ENCODE data around the gene SEC22A. TPM values are rescaled to one million over a fixed set of nuclear protein-coding genes. Genes with fewer than 3 reads are reported as not detected.

SEC22A gene
- total RNA-seq, 5 donors from 2014 or later (not counting 1 experiment from before 2014, with no cell fraction given), result 14.4 to 22.5 (median 18.7) TPM

DNA sequence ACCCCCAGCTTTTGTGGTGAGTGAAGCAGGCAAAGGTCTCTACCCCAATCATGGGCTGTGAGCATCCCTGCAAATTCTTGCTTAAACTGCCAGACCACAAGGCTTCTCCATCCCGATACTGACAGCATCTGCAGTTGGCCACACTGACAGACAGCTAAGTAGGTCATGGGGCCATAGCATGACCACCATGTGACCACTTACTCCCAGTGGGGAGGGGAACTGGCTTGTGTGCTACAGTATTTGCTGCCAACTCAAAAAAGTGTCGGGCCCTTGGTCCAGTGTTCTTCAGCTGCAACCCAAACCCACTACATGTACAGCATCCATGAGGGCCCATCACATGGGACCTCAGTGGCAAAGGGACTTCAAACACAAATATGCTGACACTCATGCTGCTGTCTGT, 103.4 kb downstream of the SEC22A start:
- no peaks in the 10 kb centered on the region for H3K36me3 Mint-ChIP-seq
- peaks cover 0 to 34% of the 10 kb centered on the region in 2 experiments for H3K27me3 ChIP-seq (replicated peaks in 1 of 2; ENCODE audit: control insufficient read depth in 2 of 2, extremely low read depth in 1 of 2, insufficient read depth in 2 of 2, low read length in 1 of 2)
- H3K27me3 Mint-ChIP-seq, result peaks cover 8 to 12% of the 10 kb centered on the region in 2 donors
- no peak overlapping the region for H3K27ac ChIP-seq (ENCODE audit: low read length)
- no peaks in the 10 kb centered on the region for H3K4me1 ChIP-seq (ENCODE audit: control insufficient read depth in 1 of 2, extremely low read depth in 1 of 2, insufficient read depth in 2 of 2, low read length in 2 of 2)
- H3K9me3 ChIP-seq, result no peaks in the 10 kb centered on the region
- no peaks in the 10 kb centered on the region for H3K4me1 Mint-ChIP-seq
- no peaks in the 10 kb centered on the region for H3K36me3 ChIP-seq (ENCODE audit: control insufficient read depth in 2 of 2, extremely low read depth in 1 of 2, insufficient read depth in 1 of 2, low read length in 1 of 2)
- DNase-seq, result no peak
- CTCF ChIA-PET, result no interaction called here
- no peak overlapping the region for H3K27ac Mint-ChIP-seq
- no CpG with 5 or more reads among the region's 2 CpGs for WGBS (ENCODE audit: insufficient coverage)
- H3K4me3 ChIP-seq (ENCODE audit: control insufficient read depth in 1 of 2, extremely low read depth in 1 of 2, low read length in 1 of 2), result no peak overlapping the region
- no peaks in the 10 kb centered on the region for H3K9me3 Mint-ChIP-seq
- no peak for ATAC-seq (replicated peaks in 1 of 4)
- H3K4me3 Mint-ChIP-seq, result no peak overlapping the region
- POLR2A ChIA-PET, result no interaction called here

GRCh38 chr3:123307064-123307463, 105.3 kb downstream of the SEC22A start:
- Mint-ChIP-seq H3K4me1 (no peaks in the 10 kb centered on the region), H3K4me3 (no peak overlapping the region), H3K27me3 (peaks cover 8 to 12% of the 10 kb centered on the region in 2 donors), H3K27ac (no peak overlapping the region), H3K36me3 (no peaks in the 10 kb centered on the region), H3K9me3 (no peaks in the 10 kb centered on the region)
- no peaks in the 10 kb centered on the region for H3K36me3 ChIP-seq (ENCODE audit: control insufficient read depth in 2 of 2, extremely low read depth in 1 of 2, insufficient read depth in 1 of 2, low read length in 1 of 2)
- POLR2A ChIA-PET, result interaction anchor here in 1 of 2 donors (0.5 kb wide), 1 partner anchor 71 kb away, joined by 6 read pairs; no protein-coding TSS in a partner anchor
- no peak overlapping the region for H3K27ac ChIP-seq (ENCODE audit: low read length)
- ATAC-seq (replicated peaks in 1 of 4) (no peak), DNase-seq (no peak)
- no peaks in the 10 kb centered on the region for H3K9me3 ChIP-seq
- CTCF ChIA-PET, result no interaction called here
- H3K27me3 ChIP-seq (replicated peaks in 1 of 2; ENCODE audit: control insufficient read depth in 2 of 2, extremely low read depth in 1 of 2, insufficient read depth in 2 of 2, low read length in 1 of 2), result peaks cover 0 to 29% of the 10 kb centered on the region in 2 experiments
- no peak overlapping the region for H3K4me3 ChIP-seq (ENCODE audit: control insufficient read depth in 1 of 2, extremely low read depth in 1 of 2, low read length in 1 of 2)
- no peaks in the 10 kb centered on the region for H3K4me1 ChIP-seq (ENCODE audit: control insufficient read depth in 1 of 2, extremely low read depth in 1 of 2, insufficient read depth in 2 of 2, low read length in 2 of 2)
- WGBS (ENCODE audit: insufficient coverage), result no CpG with 5 or more reads among the region's 5 CpGs

- Mint-ChIP-seq H3K27me3 (peaks cover 8 to 9% of the 10 kb centered on the region in 2 donors), H3K9me3 (no peaks in the 10 kb centered on the region), H3K36me3 (no peaks in the 10 kb centered on the region), H3K4me1 (no peaks in the 10 kb centered on the region), H3K4me3 (no peak overlapping the region), H3K27ac (no peak overlapping the region)
- no peak for ATAC-seq (replicated peaks in 1 of 4)
- CTCF ChIA-PET, result no interaction called here
- Histone ChIP-seq H3K4me3 (ENCODE audit: control insufficient read depth in 1 of 2, extremely low read depth in 1 of 2, low read length in 1 of 2) (no peak overlapping the region), H3K9me3 (no peaks in the 10 kb centered on the region), H3K27ac (ENCODE audit: low read length) (no peak overlapping the region), H3K36me3 (ENCODE audit: control insufficient read depth in 2 of 2, extremely low read depth in 1 of 2, insufficient read depth in 1 of 2, low read length in 1 of 2) (no peaks in the 10 kb centered on the region), H3K4me1 (ENCODE audit: control insufficient read depth in 1 of 2, extremely low read depth in 1 of 2, insufficient read depth in 2 of 2, low read length in 2 of 2) (no peaks in the 10 kb centered on the region), H3K27me3 (replicated peaks in 1 of 2; ENCODE audit: control insufficient read depth in 2 of 2, extremely low read depth in 1 of 2, insufficient read depth in 2 of 2, low read length in 1 of 2) (peaks cover 0 to 18% of the 10 kb centered on the region in 2 experiments)
- DNase-seq, result no peak
- WGBS (ENCODE audit: insufficient coverage), result 90% methylated on average over 8 of the region's 8 CpGs
- POLR2A ChIA-PET, result no interaction called here
Measured at GRCh38 chr3:123310186-123310585, 108.4 kb downstream of the SEC22A start.

DNA sequence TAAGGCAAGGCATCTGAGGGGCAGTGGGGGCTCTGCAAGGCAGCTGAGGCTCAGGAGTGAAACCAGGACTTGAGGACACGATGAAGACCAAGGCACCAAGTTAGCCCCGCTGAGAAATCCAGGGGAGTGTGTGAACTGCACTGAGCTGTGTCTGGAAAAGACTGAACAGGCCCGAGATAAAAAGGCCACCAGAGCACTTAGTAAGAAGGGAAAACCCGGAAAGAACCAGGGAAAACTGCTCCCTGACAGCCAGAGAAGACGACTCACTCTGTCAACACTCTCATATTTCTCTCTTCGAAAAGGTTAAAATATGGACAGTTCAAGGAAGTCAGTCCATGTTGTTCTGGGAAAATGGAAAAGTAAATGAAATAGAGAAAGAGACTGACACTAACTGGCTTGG, 109.0 kb downstream of the SEC22A start:
- no peak for DNase-seq
- H3K36me3 ChIP-seq (ENCODE audit: control insufficient read depth in 2 of 2, extremely low read depth in 1 of 2, insufficient read depth in 1 of 2, low read length in 1 of 2), result no peaks in the 10 kb centered on the region
- no peak overlapping the region for H3K4me3 Mint-ChIP-seq
- H3K9me3 Mint-ChIP-seq, result no peaks in the 10 kb centered on the region
- peaks cover 10 to 11% of the 10 kb centered on the region in 2 donors for H3K27me3 Mint-ChIP-seq
- H3K9me3 ChIP-seq, result no peaks in the 10 kb centered on the region
- no peak overlapping the region for H3K27ac Mint-ChIP-seq
- H3K36me3 Mint-ChIP-seq, result no peaks in the 10 kb centered on the region
- no peak overlapping the region for H3K4me3 ChIP-seq (ENCODE audit: control insufficient read depth in 1 of 2, extremely low read depth in 1 of 2, low read length in 1 of 2)
- H3K27ac ChIP-seq (ENCODE audit: low read length), result no peak overlapping the region
- no peak for ATAC-seq (replicated peaks in 1 of 4)
- WGBS (ENCODE audit: insufficient coverage), result 85% methylated on average over 2 of the region's 6 CpGs
- H3K4me1 ChIP-seq (ENCODE audit: control insufficient read depth in 1 of 2, extremely low read depth in 1 of 2, insufficient read depth in 2 of 2, low read length in 2 of 2), result no peaks in the 10 kb centered on the region
- no peaks in the 10 kb centered on the region for H3K4me1 Mint-ChIP-seq
- ChIA-PET POLR2A (no interaction called here), CTCF (no interaction called here)
- peaks cover 0 to 21% of the 10 kb centered on the region in 2 experiments for H3K27me3 ChIP-seq (replicated peaks in 1 of 2; ENCODE audit: control insufficient read depth in 2 of 2, extremely low read depth in 1 of 2, insufficient read depth in 2 of 2, low read length in 1 of 2)

DNA sequence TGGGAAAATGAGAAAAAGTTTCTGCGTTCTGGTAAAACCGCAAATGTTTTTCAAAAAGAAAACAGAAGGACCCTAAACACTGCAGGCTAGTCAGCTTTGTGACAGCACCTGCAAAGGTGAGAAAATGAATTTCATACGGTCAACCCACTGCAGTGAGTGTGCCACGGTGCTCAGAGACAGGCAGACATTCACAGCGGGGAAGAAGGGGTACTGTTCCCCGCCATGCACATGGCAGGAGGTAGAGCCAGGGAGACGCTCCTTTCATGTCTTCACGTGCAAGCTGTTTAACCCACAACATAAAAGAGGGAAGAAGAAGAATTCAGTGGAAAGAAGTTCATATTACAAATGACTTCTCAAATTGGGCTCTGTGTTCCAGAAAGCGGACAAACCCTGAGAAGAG, 109.5 kb downstream of the SEC22A start:
- CTCF ChIA-PET, result no interaction called here
- POLR2A ChIA-PET, result no interaction called here

GRCh38 chr3:123312331-123313265, 110.9 kb downstream of the SEC22A start:
- Histone ChIP-seq H3K4me1 (ENCODE audit: control insufficient read depth in 1 of 2, extremely low read depth in 1 of 2, insufficient read depth in 2 of 2, low read length in 2 of 2) (no peaks in the 10 kb centered on the region), H3K27me3 (replicated peaks in 1 of 2; ENCODE audit: control insufficient read depth in 2 of 2, extremely low read depth in 1 of 2, insufficient read depth in 2 of 2, low read length in 1 of 2) (peaks cover 0 to 21% of the 10 kb centered on the region in 2 experiments), H3K36me3 (ENCODE audit: control insufficient read depth in 2 of 2, extremely low read depth in 1 of 2, insufficient read depth in 1 of 2, low read length in 1 of 2) (no peaks in the 10 kb centered on the region), H3K27ac (ENCODE audit: low read length) (no peak overlapping the region), H3K4me3 (ENCODE audit: control insufficient read depth in 1 of 2, extremely low read depth in 1 of 2, low read length in 1 of 2) (no peak overlapping the region), H3K9me3 (no peaks in the 10 kb centered on the region)
- Mint-ChIP-seq H3K36me3 (no peaks in the 10 kb centered on the region), H3K4me3 (no peak overlapping the region), H3K27me3 (peaks cover 12% of the 10 kb centered on the region in 2 donors), H3K4me1 (no peaks in the 10 kb centered on the region), H3K27ac (no peak overlapping the region), H3K9me3 (no peaks in the 10 kb centered on the region)
- DNase-seq (no peak), ATAC-seq (replicated peaks in 1 of 4) (no peak)
- ChIA-PET POLR2A (no interaction called here), CTCF (no interaction called here)
- WGBS (ENCODE audit: insufficient coverage), result 84% methylated on average over 11 of the region's 16 CpGs

More for the DNA sequence above, 109.5 kb downstream of the SEC22A start:
- H3K4me1 ChIP-seq (ENCODE audit: control insufficient read depth in 1 of 2, extremely low read depth in 1 of 2, insufficient read depth in 2 of 2, low read length in 2 of 2), result no peaks in the 10 kb centered on the region
- H3K9me3 ChIP-seq, result no peaks in the 10 kb centered on the region
- ATAC-seq (replicated peaks in 1 of 4), result no peak
- Mint-ChIP-seq H3K4me1 (no peaks in the 10 kb centered on the region), H3K4me3 (no peak overlapping the region), H3K27ac (no peak overlapping the region), H3K9me3 (no peaks in the 10 kb centered on the region), H3K27me3 (peaks cover 12% of the 10 kb centered on the region in 2 donors), H3K36me3 (no peaks in the 10 kb centered on the region)
- 65% methylated on average over 2 of the region's 9 CpGs for WGBS (ENCODE audit: insufficient coverage)
- H3K27me3 ChIP-seq (replicated peaks in 1 of 2; ENCODE audit: control insufficient read depth in 2 of 2, extremely low read depth in 1 of 2, insufficient read depth in 2 of 2, low read length in 1 of 2), result peaks cover 0 to 21% of the 10 kb centered on the region in 2 experiments
- no peaks in the 10 kb centered on the region for H3K36me3 ChIP-seq (ENCODE audit: control insufficient read depth in 2 of 2, extremely low read depth in 1 of 2, insufficient read depth in 1 of 2, low read length in 1 of 2)
- DNase-seq, result no peak
- H3K27ac ChIP-seq (ENCODE audit: low read length), result no peak overlapping the region
- H3K4me3 ChIP-seq (ENCODE audit: control insufficient read depth in 1 of 2, extremely low read depth in 1 of 2, low read length in 1 of 2), result no peak overlapping the region
